Central memory CD8-positive, alpha-beta T cell (primary cell): ENCODE results near the gene PPP6C.
A peak's percentile ranks its signal among the peaks of the same experiment; 100 is the strongest.
"Not testable (repeated sequence)": the region's sequence is repeated elsewhere in the genome, so short reads cannot be mapped to it uniquely, and the experiment has no call there.

Experiments
- ATAC-seq: fragments of 150-1000 bp; cut with Tn5 transposase; replicated peaks from 2 replicates; pipeline ENCODE4 v1.10.0; 2022; ENCODE audit warnings: mild to moderate bottlenecking, moderate FRiP score, moderate number of reproducible peaks; ENCODE audit not compliant: poor library complexity, severe bottlenecking; ENCODE audit errors: extremely low read depth
- DNase-seq, 2 donors: peaks; one replicate each; pipeline ENCODE4 v3.0.0; 2021; ENCODE audit warnings: low spot score in 2 of 2
- H3K27ac Mint-ChIP-seq: one replicate; pipeline ENCODE4 v1.8.0; 2022; ENCODE audit warnings: low read depth, mild to moderate bottlenecking, moderate library complexity, mixed read lengths
- H3K27me3 Mint-ChIP-seq: one replicate; pipeline ENCODE4 v1.8.0; 2022; ENCODE audit warnings: mixed read lengths
- H3K36me3 Mint-ChIP-seq: one replicate; pipeline ENCODE4 v1.8.0; 2022; ENCODE audit warnings: mild to moderate bottlenecking, moderate library complexity, mixed read lengths; ENCODE audit not compliant: insufficient read depth
- H3K4me1 Mint-ChIP-seq: one replicate; pipeline ENCODE4 v1.8.0; 2022; ENCODE audit warnings: mixed read lengths
- H3K4me3 Mint-ChIP-seq: one replicate; pipeline ENCODE4 v1.8.0; 2022; ENCODE audit warnings: mild to moderate bottlenecking, moderate library complexity, mixed read lengths
- H3K9me3 Mint-ChIP-seq: one replicate; pipeline ENCODE4 v1.8.0; 2022; ENCODE audit warnings: mixed read lengths

PPP6C gene

GRCh38 chr9:125121146-125121545 lies 68.5 kb downstream of the PPP6C start:
- H3K27ac Mint-ChIP-seq = no peak overlapping the region
- ATAC-seq = no peak

GRCh38 chr9:125119643-125120286 lies 69.8 kb downstream of the PPP6C start:
- H3K4me1 Mint-ChIP-seq = peaks cover 17% of the 10 kb centered on the region
- DNase-seq = no peak

More at GRCh38 chr9:125121146-125121545, 68.5 kb downstream of the PPP6C start:
- no peaks in the 10 kb centered on the region for H3K9me3 Mint-ChIP-seq
- H3K36me3 Mint-ChIP-seq = peaks cover 6% of the 10 kb centered on the region
- no peak for DNase-seq
- H3K4me1 Mint-ChIP-seq = peaks cover 24% of the 10 kb centered on the region
- H3K4me3 Mint-ChIP-seq = no peak overlapping the region
- H3K27me3 Mint-ChIP-seq = no peaks in the 10 kb centered on the region

GRCh38 chr9:125118696-125119095 lies 70.9 kb downstream of the PPP6C start:
- H3K9me3 Mint-ChIP-seq, ATAC-seq, H3K27ac Mint-ChIP-seq, H3K4me3 Mint-ChIP-seq, H3K27me3 Mint-ChIP-seq, H3K36me3 Mint-ChIP-seq, DNase-seq: not testable (repeated sequence)
- H3K4me1 Mint-ChIP-seq = peaks cover 11% of the 10 kb centered on the region

More at GRCh38 chr9:125119643-125120286, 69.8 kb downstream of the PPP6C start:
- no peak overlapping the region for H3K27ac Mint-ChIP-seq
- no peak for ATAC-seq
- no peaks in the 10 kb centered on the region for H3K9me3 Mint-ChIP-seq
- H3K4me3 Mint-ChIP-seq = no peak overlapping the region
- peaks cover 5% of the 10 kb centered on the region for H3K36me3 Mint-ChIP-seq
- H3K27me3 Mint-ChIP-seq = no peaks in the 10 kb centered on the region

- H3K36me3 Mint-ChIP-seq, H3K4me3 Mint-ChIP-seq, H3K9me3 Mint-ChIP-seq, ATAC-seq, DNase-seq, H3K27me3 Mint-ChIP-seq, H3K27ac Mint-ChIP-seq: not testable (repeated sequence)
- H3K4me1 Mint-ChIP-seq = peaks cover 13% of the 10 kb centered on the region
These were observed 75.1 kb downstream of the PPP6C start for GRCh38 chr9:125114503-125114902.

GRCh38 chr9:125110464-125110863 lies 79.1 kb downstream of the PPP6C start:
- Mint-ChIP-seq H3K27me3 (no peaks in the 10 kb centered on the region), H3K27ac (no peak overlapping the region), H3K4me3 (no peak overlapping the region), H3K36me3 (peaks cover 7% of the 10 kb centered on the region), H3K9me3 (peaks cover 4% of the 10 kb centered on the region), H3K4me1 (peaks cover 13% of the 10 kb centered on the region)
- no peak for DNase-seq
- no peak for ATAC-seq

GRCh38 chr9:125108541-125108940 lies 81.1 kb downstream of the PPP6C start:
- H3K9me3 Mint-ChIP-seq, H3K27ac Mint-ChIP-seq, H3K27me3 Mint-ChIP-seq, ATAC-seq, H3K36me3 Mint-ChIP-seq, H3K4me3 Mint-ChIP-seq, DNase-seq: not testable (repeated sequence)
- H3K4me1 Mint-ChIP-seq = peaks cover 13% of the 10 kb centered on the region

GRCh38 chr9:125106285-125106893 lies 83.2 kb downstream of the PPP6C start:
- Mint-ChIP-seq H3K9me3 (peaks cover under 1% of the 10 kb centered on the region), H3K27ac (no peak overlapping the region), H3K4me1 (peaks cover 13% of the 10 kb centered on the region), H3K4me3 (no peak overlapping the region), H3K36me3 (peaks cover 6% of the 10 kb centered on the region), H3K27me3 (no peaks in the 10 kb centered on the region)
- DNase-seq (no peak), ATAC-seq (no peak)

- no peak overlapping the region for H3K4me3 Mint-ChIP-seq
- DNase-seq = no peak
- no peak for ATAC-seq
- H3K27ac Mint-ChIP-seq = no peak overlapping the region
- peaks cover 6% of the 10 kb centered on the region for H3K36me3 Mint-ChIP-seq
- peaks cover 18% of the 10 kb centered on the region for H3K4me1 Mint-ChIP-seq
- H3K9me3 Mint-ChIP-seq = no peaks in the 10 kb centered on the region
- H3K27me3 Mint-ChIP-seq = no peaks in the 10 kb centered on the region
These were observed 85.7 kb downstream of the PPP6C start for GRCh38 chr9:125103770-125104460.

GRCh38 chr9:125103021-125103420 lies 86.6 kb downstream of the PPP6C start:
- DNase-seq = no peak
- no peak overlapping the region for H3K4me3 Mint-ChIP-seq
- no peak for ATAC-seq
- H3K27me3 Mint-ChIP-seq = no peaks in the 10 kb centered on the region
- peak overlapping the region; percentile 19 for H3K27ac Mint-ChIP-seq
- H3K9me3 Mint-ChIP-seq = no peaks in the 10 kb centered on the region
- H3K4me1 Mint-ChIP-seq = peaks cover 18% of the 10 kb centered on the region
- H3K36me3 Mint-ChIP-seq = peaks cover 4% of the 10 kb centered on the region

GRCh38 chr9:125100822-125101221 lies 88.8 kb downstream of the PPP6C start:
- ATAC-seq = no peak
- Mint-ChIP-seq H3K9me3 (peaks cover 5% of the 10 kb centered on the region), H3K4me1 (peaks cover 21% of the 10 kb centered on the region), H3K27me3 (no peaks in the 10 kb centered on the region), H3K27ac (no peak overlapping the region), H3K36me3 (no peaks in the 10 kb centered on the region), H3K4me3 (no peak overlapping the region)
- DNase-seq = no peak

- Mint-ChIP-seq H3K4me3 (no peak overlapping the region), H3K9me3 (peaks cover 5% of the 10 kb centered on the region)
- no peak for ATAC-seq
These were observed 89.8 kb downstream of the PPP6C start for GRCh38 chr9:125099816-125100215.

More at GRCh38 chr9:125099816-125100215, 89.8 kb downstream of the PPP6C start:
- Mint-ChIP-seq H3K36me3 (peaks cover 2% of the 10 kb centered on the region), H3K4me1 (peaks cover 29% of the 10 kb centered on the region), H3K27me3 (no peaks in the 10 kb centered on the region), H3K27ac (no peak overlapping the region)
- DNase-seq = no peak
